Ovary (tissue), 9 donors: ENCODE data around the gene KDM8. TPM values are rescaled to one million over a fixed set of nuclear protein-coding genes. Genes with fewer than 3 reads are reported as not detected.
A peak's percentile ranks its signal among the peaks of the same experiment; 100 is the strongest.

Source experiments
- DNase-seq, 5 donors: peaks; one replicate each; pipeline ENCODE4 v3.0.0-alpha.2; 2019 to 2020
- H3K27ac ChIP-seq, 2 donors: fragments of 200-600 bp; one replicate each; pipeline versions ENCODE4 v1.5.1 to v1.8.0; 2019 to 2022
- H3K27me3 ChIP-seq: fragments of 200-600 bp; one replicate; pipeline ENCODE4 v1.8.0; 2022
- H3K36me3 ChIP-seq: fragments of 200-600 bp; sonication (generic); one replicate; pipeline ENCODE4 v1.5.1; 2019
- H3K4me1 ChIP-seq: one replicate; pipeline ENCODE4 v1.8.1; 2013; ENCODE audit warnings: mild to moderate bottlenecking, moderate library complexity; ENCODE audit not compliant: insufficient read depth
- H3K4me3 ChIP-seq: fragments of 200-600 bp; sonication (generic); one replicate; pipeline ENCODE4 v1.5.1; 2017
- H3K9me3 ChIP-seq, 2 donors: fragments of 200-600 bp in 1 of 2; sonication (generic) in 1 of 2; one replicate each; pipeline versions ENCODE4 v1.5.1 to v1.8.1; 2013 to 2019; ENCODE audit warnings: mild to moderate bottlenecking in 1 of 2, moderate library complexity in 1 of 2
- EP300 ChIP-seq: sonication (generic); formaldehyde crosslinking; IDR thresholded peaks from one replicate; pipeline ENCODE4 v1.6.1; 2017; ENCODE audit warnings: antibody characterized with exemption
- POLR2A ChIP-seq: fragments of 450-650 bp; IDR thresholded peaks from one replicate; pipeline ENCODE4 v1.6.1; 2017; ENCODE audit warnings: antibody characterized with exemption, mild to moderate bottlenecking, moderate library complexity
- WGBS, 3 donors: extraction: QIAGEN DNeasy Blood & Tissue Kit in 1 of 3; methylation state at CpG; one replicate each; pipeline versions ENCODE4 v1.1.5 to v1.1.7; 2013 to 2017; 5-methylcytosine and 5-hydroxymethylcytosine counted together
- intact Hi-C, 4 donors: fragments of 100-400 bp; cut with DNase I; formaldehyde crosslinking; loops; one replicate each; pipeline versions ENCODE4 v1.11.0 to v1.15.1; 2022 to 2023
- polyA plus RNA-seq, 2 donors: library from polyadenylated mRNA; stranded (reverse); fragments of 200-250 nt in 1 of 2; fragments of 350-450 nt in 1 of 2; fragmentation: Illumina TruSeq in 1 of 2; extraction: RNeasy Lipid Tissue Mini Kit (QIAGEN cat#74804) in 1 of 2; gene quantifications; one replicate each; pipeline ENCODE4 v1.2.3, GENCODE V29; 2013 to 2014
- total RNA-seq, 7 donors: library from RNA; depleted of rRNA in 2 of 7; stranded (reverse); fragments of >200 nt in 2 of 7; fragmentation: NEBNext Ultra II Directional in 3 of 7; extraction: Animal tissue kit (Norgen Biotek cat#: 25700) in 3 of 7; gene quantifications; one replicate each; pipeline versions ENCODE4 v1.1.0 to v1.2.4, GENCODE V29; 2016 to 2023
- TF ChIP-seq, protein P1 (sequence below), 3 donors: fragments of 450-650 bp in 2 of 3; fragments of 200-600 bp in 1 of 3; IDR thresholded peaks; one replicate each; pipeline versions ENCODE4 v1.5.1 to v1.8.0; 2016 to 2022; ENCODE audit warnings: antibody characterized with exemption in 3 of 3, mild to moderate bottlenecking in 1 of 3
- donor health status: DM: no; HTN: no; CAD: no; lungs with moderate emphysema.
- donor health status: DM: no; HTN: no; CAD: no.
- donor health status: Bipolar disorder and iron deficiency.
- donor health status: DM: yes; HTN: yes; CAD: no.
- donor health status: DM: no; HTN: no; CAD: no.
- donor health status: DM: yes; HTN: yes; CAD: no.

KDM8 gene
- total and polyA plus RNA-seq, 9 donors, result 3.7 to 11.0 (median 5.0) TPM

DNA sequence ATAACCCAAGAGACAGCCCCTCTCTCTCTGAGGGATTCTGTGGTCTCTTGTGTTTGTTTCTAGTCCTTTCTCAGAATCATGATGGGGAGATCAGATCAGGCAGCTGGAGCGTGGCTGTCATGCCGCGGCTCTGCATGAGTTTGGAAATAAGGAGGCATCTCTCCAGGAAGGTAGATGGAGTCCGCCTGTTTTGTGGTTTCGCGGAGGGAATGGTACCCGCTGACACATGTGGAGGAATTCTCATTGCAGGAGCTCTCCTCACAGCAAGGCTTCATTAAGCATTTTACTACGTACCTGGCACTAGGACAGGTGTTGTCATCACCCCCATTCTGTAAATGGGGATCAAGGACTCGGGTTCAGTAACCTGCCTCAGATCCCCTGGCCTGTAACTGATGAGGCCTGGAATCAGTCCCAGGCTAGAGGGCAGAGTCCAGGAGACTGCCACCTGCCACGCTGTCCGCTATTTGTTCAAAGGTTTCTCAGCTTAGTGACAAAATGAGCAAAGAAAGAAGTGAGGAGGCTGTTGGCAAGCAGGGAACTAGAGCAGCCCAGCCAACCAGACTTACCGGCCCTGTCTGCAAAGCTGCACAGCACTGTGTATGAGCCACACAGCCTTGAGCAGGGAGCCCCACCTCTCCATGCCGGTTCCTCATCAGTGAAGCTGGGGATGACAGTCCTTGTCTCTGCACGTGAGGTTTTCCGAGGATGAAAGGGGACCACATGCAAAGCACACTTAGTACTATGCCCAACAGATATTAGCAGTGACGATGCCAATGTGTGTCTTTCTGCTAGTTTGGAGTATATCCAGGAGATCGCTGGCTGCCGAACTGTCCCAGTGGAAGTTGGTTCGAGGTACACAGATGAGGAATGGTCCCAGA is 11.0 kb downstream of the KDM8 start:
- TF ChIP-seq, protein P1, sequence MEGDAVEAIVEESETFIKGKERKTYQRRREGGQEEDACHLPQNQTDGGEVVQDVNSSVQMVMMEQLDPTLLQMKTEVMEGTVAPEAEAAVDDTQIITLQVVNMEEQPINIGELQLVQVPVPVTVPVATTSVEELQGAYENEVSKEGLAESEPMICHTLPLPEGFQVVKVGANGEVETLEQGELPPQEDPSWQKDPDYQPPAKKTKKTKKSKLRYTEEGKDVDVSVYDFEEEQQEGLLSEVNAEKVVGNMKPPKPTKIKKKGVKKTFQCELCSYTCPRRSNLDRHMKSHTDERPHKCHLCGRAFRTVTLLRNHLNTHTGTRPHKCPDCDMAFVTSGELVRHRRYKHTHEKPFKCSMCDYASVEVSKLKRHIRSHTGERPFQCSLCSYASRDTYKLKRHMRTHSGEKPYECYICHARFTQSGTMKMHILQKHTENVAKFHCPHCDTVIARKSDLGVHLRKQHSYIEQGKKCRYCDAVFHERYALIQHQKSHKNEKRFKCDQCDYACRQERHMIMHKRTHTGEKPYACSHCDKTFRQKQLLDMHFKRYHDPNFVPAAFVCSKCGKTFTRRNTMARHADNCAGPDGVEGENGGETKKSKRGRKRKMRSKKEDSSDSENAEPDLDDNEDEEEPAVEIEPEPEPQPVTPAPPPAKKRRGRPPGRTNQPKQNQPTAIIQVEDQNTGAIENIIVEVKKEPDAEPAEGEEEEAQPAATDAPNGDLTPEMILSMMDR (IDR thresholded peaks at IDR 0.05), result no peak
- TF ChIP-seq EP300, result no peak
- Histone ChIP-seq H3K4me3 (no peak overlapping the region), H3K9me3 (no peaks in the 10 kb centered on the region), H3K27me3 (no peaks in the 10 kb centered on the region), H3K27ac (no peak overlapping the region), H3K4me1 (no peaks in the 10 kb centered on the region), H3K36me3 (no peaks in the 10 kb centered on the region)
- 87 to 92% (median 88%) methylated on average over 19 of the region's 19 CpGs for WGBS, 3 donors
- DNase-seq, result peak in 1 of 5 donors; percentile 3
- intact Hi-C loops, result no loop called here

- TF ChIP-seq, protein P1 (IDR thresholded peaks at IDR 0.05), result no peak
- TF ChIP-seq EP300 (no peak), POLR2A (no peak)
- WGBS, 3 donors, result 82 to 92% (median 87%) methylated on average over 7 of the region's 7 CpGs
- Histone ChIP-seq H3K27ac (no peak overlapping the region), H3K36me3 (no peaks in the 10 kb centered on the region), H3K4me3 (no peak overlapping the region), H3K9me3 (no peaks in the 10 kb centered on the region), H3K27me3 (no peaks in the 10 kb centered on the region), H3K4me1 (no peaks in the 10 kb centered on the region)
- intact Hi-C loops, result no loop called here
- peak in 1 of 5 donors; percentile 10 for DNase-seq
Observed at GRCh38 chr16:27215660-27216059, 12.3 kb downstream of the KDM8 start.

DNA sequence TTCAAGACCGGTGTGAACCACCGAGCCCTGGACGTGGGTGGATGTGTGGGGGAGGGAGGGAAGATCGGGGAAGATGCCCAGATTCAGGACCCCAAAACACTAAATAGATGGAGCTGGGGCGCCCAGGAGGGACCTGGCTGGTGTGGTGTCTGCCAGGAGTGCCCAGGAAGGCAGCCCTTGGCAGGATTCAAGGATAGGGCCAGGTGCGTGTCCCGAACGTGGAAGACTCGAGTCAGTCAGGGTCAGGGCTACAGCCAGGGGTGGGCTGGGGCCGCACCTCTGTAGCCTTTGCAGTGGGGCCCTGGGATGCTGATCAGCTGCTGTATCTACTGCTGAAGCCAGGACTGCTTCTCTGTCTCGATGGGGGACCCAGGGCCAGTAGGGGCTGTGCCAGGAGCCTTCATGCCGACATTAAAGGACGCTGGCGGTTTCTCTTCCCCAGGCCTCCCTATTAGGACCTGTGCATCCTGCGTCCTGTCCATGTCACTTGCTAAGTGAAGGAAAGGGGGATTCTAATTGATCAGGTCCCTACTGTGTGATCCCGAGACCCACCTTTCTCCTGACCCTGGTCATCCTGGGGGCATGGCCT is 13.1 kb downstream of the KDM8 start:
- peak in 1 of 5 donors; percentile 13 for DNase-seq
- 83 to 88% (median 86%) methylated on average over 16 of the region's 16 CpGs for WGBS, 3 donors
- TF ChIP-seq POLR2A (no peak), EP300 (no peak)
- TF ChIP-seq, protein P1 (IDR thresholded peaks at IDR 0.05), result no peak
- Histone ChIP-seq H3K4me1 (no peaks in the 10 kb centered on the region), H3K9me3 (no peaks in the 10 kb centered on the region), H3K27me3 (no peaks in the 10 kb centered on the region), H3K27ac (no peak overlapping the region), H3K4me3 (no peak overlapping the region), H3K36me3 (no peaks in the 10 kb centered on the region)
- intact Hi-C loops, result no loop called here

DNA sequence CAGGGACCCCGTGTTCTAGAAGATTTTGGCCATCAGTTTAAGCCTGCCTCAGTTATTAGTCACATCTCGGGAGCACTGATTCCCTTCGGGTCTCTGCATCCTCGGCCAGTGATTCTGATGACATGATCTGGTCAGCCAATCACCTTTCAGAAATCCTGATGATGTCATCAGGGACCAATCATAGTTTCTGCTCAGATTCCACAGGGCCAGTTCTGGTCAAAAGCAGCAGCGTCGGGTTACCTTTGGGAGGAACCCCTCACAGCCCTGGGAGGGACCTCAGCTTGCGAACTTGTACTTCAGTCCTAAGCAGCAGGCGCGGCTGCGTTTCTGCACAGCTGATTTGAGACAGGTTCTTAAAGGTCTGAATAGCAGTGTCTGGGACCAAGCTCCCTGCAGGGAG is 13.9 kb downstream of the KDM8 start:
- no peak overlapping the region for H3K27ac ChIP-seq
- H3K4me1 ChIP-seq, result peaks cover under 1% of the 10 kb centered on the region
- H3K9me3 ChIP-seq, result no peaks in the 10 kb centered on the region
- TF ChIP-seq, protein P1 (IDR thresholded peaks at IDR 0.05), result no peak
- no peak for TF ChIP-seq EP300
- TF ChIP-seq POLR2A, result no peak
- H3K36me3 ChIP-seq, result no peaks in the 10 kb centered on the region
- intact Hi-C loops, result no loop called here
- H3K4me3 ChIP-seq, result no peak overlapping the region
- H3K27me3 ChIP-seq, result no peaks in the 10 kb centered on the region
- DNase-seq, result no peak
- 54 to 61% (median 56%) methylated on average over 10 of the region's 10 CpGs for WGBS, 3 donors
